NB4 (cell line): ENCODE results near the gene ARHGEF10L.

Experiments
- DNase-seq: peaks from one replicate; pipeline ENCODE4 v3.0.0; 2010; ENCODE audit warnings: low read depth
- H3K4me3 ChIP-seq: one replicate; pipeline ENCODE4 v1.5.1; 2011; ENCODE audit warnings: mild to moderate bottlenecking, low read depth, low read length, moderate library complexity
- MYC ChIP-seq: IDR thresholded peaks from 2 replicates; pipeline ENCODE4 v1.6.1; 2011; ENCODE audit warnings: low read depth, low read length
- POLR2A ChIP-seq: IDR thresholded peaks from 2 replicates; pipeline ENCODE4 v1.6.1; 2011; ENCODE audit warnings: mild to moderate bottlenecking; ENCODE audit not compliant: insufficient read length; ENCODE audit errors: extremely low read depth
- TF ChIP-seq, protein P1 (sequence below): IDR thresholded peaks from one replicate; pipeline ENCODE4 v1.5.1; 2012; ENCODE audit warnings: low read depth, low read length
- TF ChIP-seq, protein P2 (sequence below): IDR thresholded peaks from 2 replicates; pipeline ENCODE4 v1.6.1; 2011; ENCODE audit warnings: low read depth, low read length

Gene ARHGEF10L

DNA sequence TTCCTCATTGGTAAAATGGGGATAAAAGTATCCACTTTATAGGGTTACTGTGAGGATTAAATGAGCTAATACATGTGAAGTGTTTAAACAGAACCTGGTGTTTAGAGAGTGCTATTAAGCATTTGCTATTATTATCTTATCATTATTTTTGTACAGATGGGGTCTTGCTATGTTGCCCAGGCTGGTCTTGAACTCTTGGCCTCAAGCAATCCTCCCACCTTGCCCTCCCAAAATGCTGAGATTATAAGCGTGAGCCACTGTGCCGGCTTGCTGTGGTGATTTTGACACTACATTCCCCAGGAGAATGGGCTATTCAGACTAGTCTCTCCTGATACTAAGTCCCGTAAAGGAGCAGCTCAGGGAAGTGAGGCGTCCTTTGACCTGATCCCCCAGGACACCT is 6.3 kb upstream of the ARHGEF10L start:
- no peak for DNase-seq
- TF ChIP-seq, protein P1, sequence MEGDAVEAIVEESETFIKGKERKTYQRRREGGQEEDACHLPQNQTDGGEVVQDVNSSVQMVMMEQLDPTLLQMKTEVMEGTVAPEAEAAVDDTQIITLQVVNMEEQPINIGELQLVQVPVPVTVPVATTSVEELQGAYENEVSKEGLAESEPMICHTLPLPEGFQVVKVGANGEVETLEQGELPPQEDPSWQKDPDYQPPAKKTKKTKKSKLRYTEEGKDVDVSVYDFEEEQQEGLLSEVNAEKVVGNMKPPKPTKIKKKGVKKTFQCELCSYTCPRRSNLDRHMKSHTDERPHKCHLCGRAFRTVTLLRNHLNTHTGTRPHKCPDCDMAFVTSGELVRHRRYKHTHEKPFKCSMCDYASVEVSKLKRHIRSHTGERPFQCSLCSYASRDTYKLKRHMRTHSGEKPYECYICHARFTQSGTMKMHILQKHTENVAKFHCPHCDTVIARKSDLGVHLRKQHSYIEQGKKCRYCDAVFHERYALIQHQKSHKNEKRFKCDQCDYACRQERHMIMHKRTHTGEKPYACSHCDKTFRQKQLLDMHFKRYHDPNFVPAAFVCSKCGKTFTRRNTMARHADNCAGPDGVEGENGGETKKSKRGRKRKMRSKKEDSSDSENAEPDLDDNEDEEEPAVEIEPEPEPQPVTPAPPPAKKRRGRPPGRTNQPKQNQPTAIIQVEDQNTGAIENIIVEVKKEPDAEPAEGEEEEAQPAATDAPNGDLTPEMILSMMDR: no peak

DNA sequence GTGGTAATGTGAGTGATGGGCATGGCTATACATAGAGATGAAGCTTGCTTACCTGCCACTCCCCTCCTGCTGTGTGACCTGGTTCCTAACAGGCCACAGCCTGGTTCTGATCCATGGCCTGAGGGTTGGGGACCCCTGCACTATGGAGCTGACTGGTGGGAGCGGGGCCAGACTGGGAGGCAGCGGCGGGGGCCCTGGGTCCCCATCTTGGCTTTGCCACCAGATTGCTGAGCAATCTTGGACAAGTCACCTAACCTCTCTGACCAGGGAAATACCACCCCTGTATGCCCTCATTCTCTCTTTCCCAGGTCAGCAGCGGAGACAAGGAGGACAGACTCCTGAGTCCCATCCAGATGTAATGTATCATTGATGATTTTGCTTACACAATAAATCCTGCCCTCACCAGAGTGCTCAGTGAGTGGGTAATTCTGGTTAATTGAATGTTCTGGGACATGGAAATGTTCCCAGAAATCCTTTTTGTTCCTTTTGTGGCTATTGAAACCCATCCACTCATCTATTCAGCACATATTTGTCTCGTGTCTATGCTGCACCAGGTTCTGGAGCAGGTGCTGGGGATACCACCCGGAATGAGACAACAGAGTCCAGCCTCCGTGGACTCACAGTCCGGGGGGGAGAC is 4.1 kb upstream of the ARHGEF10L start:
- H3K4me3 ChIP-seq: no peak overlapping the region
- DNase-seq: no peak
- TF ChIP-seq, protein P1: no peak
- TF ChIP-seq, protein P2, sequence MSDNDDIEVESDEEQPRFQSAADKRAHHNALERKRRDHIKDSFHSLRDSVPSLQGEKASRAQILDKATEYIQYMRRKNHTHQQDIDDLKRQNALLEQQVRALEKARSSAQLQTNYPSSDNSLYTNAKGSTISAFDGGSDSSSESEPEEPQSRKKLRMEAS: no peak
- TF ChIP-seq MYC (no peak), POLR2A (no peak)

More for the DNA sequence above, 6.3 kb upstream of the ARHGEF10L start:
- no peak overlapping the region for H3K4me3 ChIP-seq

DNA sequence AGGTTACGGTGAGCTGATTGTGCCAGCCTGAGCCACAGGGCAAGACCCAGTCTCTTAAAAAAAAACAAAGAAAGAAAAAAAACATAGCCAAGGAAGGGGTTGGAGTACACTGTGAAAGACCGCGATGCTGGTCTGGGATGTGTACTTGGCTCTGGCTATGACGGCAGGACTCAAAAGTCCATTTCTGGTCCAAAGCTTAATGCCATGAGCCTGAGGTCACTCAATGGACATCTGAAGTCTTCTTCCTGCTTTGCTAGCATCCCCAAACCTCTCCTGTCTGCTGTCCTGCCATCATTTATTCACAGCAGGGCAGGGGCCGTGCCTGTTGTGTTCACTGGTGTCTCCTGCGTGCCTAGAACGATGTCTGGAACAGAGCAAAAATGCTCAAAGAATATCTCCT is 1.5 kb upstream of the ARHGEF10L start:
- DNase-seq: no peak
- no peak overlapping the region for H3K4me3 ChIP-seq
- TF ChIP-seq, protein P1: no peak
- TF ChIP-seq, protein P2: no peak
- TF ChIP-seq POLR2A (no peak), MYC (no peak)

DNA sequence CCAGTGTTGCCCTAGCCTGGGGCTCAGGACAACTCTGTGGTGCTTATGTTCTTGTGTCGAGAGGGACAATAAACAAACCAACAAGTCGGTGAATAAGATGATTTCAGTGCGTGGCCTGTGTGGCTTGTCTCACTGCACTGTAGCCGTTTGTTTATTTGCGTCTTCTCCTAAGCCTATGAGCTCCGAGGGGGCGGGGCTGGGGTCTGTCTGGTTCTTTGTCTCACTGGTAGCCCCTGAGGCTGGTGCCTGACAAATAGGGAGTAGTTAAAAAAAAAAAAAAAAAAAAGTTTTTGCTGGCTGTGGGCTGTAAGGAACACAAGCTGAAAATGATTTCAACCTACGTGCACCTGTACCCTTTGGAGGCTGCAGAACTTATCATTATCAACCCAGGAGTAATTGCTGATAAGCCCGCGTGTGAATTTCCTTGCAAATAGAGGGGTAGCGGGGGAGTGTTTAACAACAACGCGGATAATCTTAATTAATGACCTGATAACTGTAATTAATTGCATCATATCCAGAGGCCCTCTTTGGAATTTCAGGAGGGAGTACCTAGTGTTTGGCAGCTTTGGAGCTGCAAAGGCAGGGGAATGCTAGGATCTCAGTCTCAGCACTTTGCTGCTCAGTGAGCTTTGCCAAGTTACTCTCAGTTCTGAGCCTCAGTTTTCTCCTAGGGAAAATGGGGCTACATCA is 925 bp upstream of the ARHGEF10L start:
- TF ChIP-seq, protein P1: no peak
- TF ChIP-seq, protein P2: no peak
- TF ChIP-seq POLR2A (no peak), MYC (no peak)
- no peak overlapping the region for H3K4me3 ChIP-seq
- DNase-seq: no peak

DNA sequence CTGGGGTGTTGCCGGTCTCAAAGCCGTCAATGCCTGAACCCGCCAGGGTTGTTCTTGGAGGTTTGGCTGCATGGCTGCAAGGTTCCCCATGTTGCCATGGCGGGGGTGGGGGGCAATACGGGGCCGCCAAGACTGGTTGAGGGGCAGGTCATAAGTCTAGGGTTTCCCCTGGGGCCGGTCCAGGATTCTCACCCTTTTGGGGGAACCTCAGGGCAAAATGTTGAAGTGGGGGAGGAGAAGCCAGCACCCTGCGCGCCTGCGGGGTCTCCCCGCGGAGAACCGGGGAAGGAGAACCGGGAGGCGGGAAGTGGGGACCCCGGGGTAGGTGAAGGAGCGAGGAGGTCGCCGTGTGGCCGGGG is 401 bp upstream of the ARHGEF10L start:
- no peak for DNase-seq
- TF ChIP-seq, protein P2: no peak
- TF ChIP-seq POLR2A (no peak), MYC (no peak)
- TF ChIP-seq, protein P1: no peak
- no peak overlapping the region for H3K4me3 ChIP-seq
